K562 (cell line): Measurements from ENCODE around the gene PUS10.

Source experiments
- CTCF ChIP-seq, 3 experiments: IDR thresholded peaks in 2 of 3; conservative IDR thresholded peaks in 1 of 3; 2 replicates each; pipeline ENCODE4 v1.5.1; 2011 to 2012; ENCODE audit warnings: low read length in 3 of 3, mild to moderate bottlenecking in 3 of 3, control low read depth in 2 of 3, improper control_type of control experiment in 1 of 3, inconsistent platforms in 1 of 3, low read depth in 1 of 3, mixed read lengths in 1 of 3, moderate library complexity in 1 of 3; ENCODE audit not compliant: insufficient read depth in 2 of 3
- EWSR1 ChIP-seq: fragments of 450-650 bp; IDR thresholded peaks from 2 replicates; pipeline ENCODE4 v1.6.1; 2018; ENCODE audit warnings: borderline replicate concordance, mild to moderate bottlenecking, low read depth, moderate library complexity; ENCODE audit not compliant: partially characterized antibody
- RBM25 ChIP-seq: fragments of 200-400 bp; formaldehyde crosslinking; IDR thresholded peaks from 2 replicates; pipeline ENCODE4 v1.6.1; 2018; ENCODE audit warnings: low read length, low read depth, moderate library complexity; ENCODE audit not compliant: severe bottlenecking
- RUNX1 ChIP-seq: sonication (generic); IDR thresholded peaks from 2 replicates; pipeline ENCODE4 v1.6.1; 2016; ENCODE audit warnings: antibody characterized with exemption, low read depth
- YY1 ChIP-seq, 3 experiments: IDR thresholded peaks; 2 replicates each; pipeline ENCODE4 v1.6.1; 2011; ENCODE audit warnings: low read length in 2 of 3, mild to moderate bottlenecking in 2 of 3, moderate library complexity in 2 of 3, borderline replicate concordance in 1 of 3, control low read depth in 1 of 3, low read depth in 1 of 3; ENCODE audit not compliant: insufficient read depth in 3 of 3, insufficient replicate concordance in 2 of 3, control insufficient read depth in 1 of 3, insufficient read length in 1 of 3; ENCODE audit errors: extremely low read depth in 1 of 3

- no peak for TF ChIP-seq EWSR1
- TF ChIP-seq YY1 (IDR thresholded peaks at IDR 0.05; ENCODE audit: borderline replicate concordance in 1 of 3, control insufficient read depth in 1 of 3, extremely low read depth in 1 of 3, insufficient read depth in 3 of 3, insufficient read length in 1 of 3, insufficient replicate concordance in 2 of 3, low read depth in 1 of 3, low read length in 2 of 3) = no peak
- no peak for TF ChIP-seq RUNX1
- TF ChIP-seq CTCF (IDR thresholded peaks at IDR 0.05 in 2 of 3, conservative IDR thresholded peaks at IDR 0.05 in 1 of 3; ENCODE audit: insufficient read depth in 2 of 3, low read depth in 1 of 3, low read length in 3 of 3) = no peak
- no peak for TF ChIP-seq RBM25
Measured at GRCh38 chr2:60977562-60977895, 40.5 kb downstream of the PUS10 start.
